GM12864 (cell line): ENCODE measurements around the gene MCTP1.

ENCODE experiments used
- DNase-seq: peaks from one replicate; pipeline ENCODE4 v3.0.0-alpha.2; 2011; ENCODE audit warnings: low read depth
- H3K4me3 ChIP-seq: 2 replicates; pipeline ENCODE4 v1.5.1; 2011; ENCODE audit warnings: mild to moderate bottlenecking, low read depth, low read length, control low read depth
- TF ChIP-seq, protein P1 (sequence below): IDR thresholded peaks from 2 replicates; pipeline ENCODE4 v1.5.1; 2011; ENCODE audit warnings: low read depth, mild to moderate bottlenecking, moderate library complexity, low read length, control low read depth, inconsistent platforms; ENCODE audit errors: missing control alignments

The MCTP1 gene

DNA sequence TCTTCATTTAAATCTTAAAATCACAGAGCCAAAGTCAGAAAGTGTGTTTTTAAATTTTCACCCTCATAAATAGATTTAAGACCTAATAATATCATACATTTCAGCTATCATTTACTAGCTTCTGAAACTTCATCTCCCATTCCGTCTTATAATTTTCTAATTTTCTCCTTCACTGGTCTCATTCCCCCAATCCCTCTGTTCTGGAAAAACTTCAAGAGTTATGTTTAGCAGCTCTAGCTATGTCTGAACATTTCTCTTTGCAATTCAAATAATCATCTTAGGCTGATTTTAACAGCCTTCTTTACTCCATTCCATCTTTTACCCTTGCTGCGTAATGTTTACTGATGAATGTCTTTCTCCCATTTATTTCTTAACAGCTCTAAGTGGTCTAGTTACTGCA, 474.0 kb downstream of the MCTP1 start:
- DNase-seq, result no peak

DNA sequence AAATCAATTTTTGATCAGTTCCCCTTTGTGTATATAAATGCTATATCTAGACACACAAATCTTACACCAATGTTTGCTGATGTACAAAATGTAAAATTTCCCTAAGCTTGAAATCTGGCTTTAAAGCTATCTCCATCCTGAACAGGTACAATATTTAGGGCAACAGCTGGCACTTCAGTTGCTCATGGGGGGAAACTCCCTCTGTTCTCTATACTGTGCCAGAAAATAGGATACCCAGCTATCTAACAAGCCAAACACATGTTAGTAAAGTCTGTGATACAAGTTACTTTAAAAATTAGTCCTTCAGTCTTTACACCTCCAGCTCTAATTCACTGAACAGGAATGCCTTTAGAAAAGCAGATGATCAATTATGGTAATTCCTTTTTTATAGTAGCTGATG, 474.6 kb downstream of the MCTP1 start:
- TF ChIP-seq, protein P1, sequence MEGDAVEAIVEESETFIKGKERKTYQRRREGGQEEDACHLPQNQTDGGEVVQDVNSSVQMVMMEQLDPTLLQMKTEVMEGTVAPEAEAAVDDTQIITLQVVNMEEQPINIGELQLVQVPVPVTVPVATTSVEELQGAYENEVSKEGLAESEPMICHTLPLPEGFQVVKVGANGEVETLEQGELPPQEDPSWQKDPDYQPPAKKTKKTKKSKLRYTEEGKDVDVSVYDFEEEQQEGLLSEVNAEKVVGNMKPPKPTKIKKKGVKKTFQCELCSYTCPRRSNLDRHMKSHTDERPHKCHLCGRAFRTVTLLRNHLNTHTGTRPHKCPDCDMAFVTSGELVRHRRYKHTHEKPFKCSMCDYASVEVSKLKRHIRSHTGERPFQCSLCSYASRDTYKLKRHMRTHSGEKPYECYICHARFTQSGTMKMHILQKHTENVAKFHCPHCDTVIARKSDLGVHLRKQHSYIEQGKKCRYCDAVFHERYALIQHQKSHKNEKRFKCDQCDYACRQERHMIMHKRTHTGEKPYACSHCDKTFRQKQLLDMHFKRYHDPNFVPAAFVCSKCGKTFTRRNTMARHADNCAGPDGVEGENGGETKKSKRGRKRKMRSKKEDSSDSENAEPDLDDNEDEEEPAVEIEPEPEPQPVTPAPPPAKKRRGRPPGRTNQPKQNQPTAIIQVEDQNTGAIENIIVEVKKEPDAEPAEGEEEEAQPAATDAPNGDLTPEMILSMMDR, result no peak
- H3K4me3 ChIP-seq, result no peak overlapping the region
- no peak for DNase-seq

More for the DNA sequence above, 474.0 kb downstream of the MCTP1 start:
- no peak overlapping the region for H3K4me3 ChIP-seq
- TF ChIP-seq, protein P1, result no peak

DNA sequence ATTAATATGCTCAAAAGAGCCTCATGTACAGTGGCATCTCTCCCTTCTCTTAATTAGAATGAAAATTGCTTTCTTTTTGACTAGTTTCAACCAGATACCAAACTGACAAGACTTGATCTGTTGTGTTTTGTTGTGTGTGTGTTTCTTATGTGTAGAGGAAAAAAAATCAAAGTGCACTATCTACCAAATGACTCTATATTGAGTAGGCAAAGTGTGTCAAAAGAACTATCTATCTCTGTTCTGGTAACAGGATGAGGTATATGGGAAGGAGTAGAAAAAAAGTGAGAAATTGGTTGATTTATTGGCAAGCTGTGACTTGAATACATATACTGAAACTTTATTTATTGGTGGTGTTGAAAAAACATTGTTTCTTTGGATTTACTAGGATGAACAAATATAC, 476.4 kb downstream of the MCTP1 start:
- TF ChIP-seq, protein P1, result no peak
- no peak overlapping the region for H3K4me3 ChIP-seq
- DNase-seq, result no peak

DNA sequence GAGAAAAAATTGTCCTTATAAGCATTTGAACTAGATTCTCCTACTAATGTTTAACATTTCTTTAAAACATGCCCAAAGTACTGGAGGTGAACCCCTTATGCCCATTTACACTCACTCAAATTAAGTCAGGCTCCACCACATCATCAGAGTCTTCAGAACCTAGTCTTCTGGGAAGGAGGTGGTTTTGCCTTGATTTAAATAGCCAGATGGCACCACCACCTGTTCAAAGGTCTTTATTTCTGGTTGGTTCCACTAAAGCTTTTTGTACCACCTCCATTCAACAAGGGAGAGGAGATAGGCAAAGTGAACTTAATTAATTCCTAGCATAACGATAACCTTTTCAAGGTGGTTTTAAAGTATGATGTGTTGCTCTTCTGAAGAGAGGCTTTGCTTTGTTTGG, 476.9 kb downstream of the MCTP1 start:
- DNase-seq, result no peak
- no peak overlapping the region for H3K4me3 ChIP-seq
- TF ChIP-seq, protein P1, result no peak

DNA sequence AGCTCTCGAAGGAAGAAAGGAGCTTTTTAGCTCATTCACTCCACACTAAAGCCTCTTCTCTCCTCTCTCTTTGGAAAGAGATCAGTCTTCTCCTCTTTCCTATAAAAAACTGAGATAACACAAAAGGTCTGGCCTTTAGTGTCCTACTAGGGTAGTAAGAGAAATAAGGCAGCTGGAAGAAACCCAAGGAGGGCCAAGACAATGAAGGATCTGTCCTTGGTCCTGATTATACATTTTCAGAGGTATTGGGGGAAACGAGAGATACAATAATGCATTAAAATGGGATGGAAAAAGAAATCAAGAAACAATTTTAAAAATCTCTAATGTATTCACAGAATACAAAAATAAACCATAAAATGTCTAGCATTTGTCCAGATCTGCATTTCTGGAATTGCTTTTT, 482.4 kb downstream of the MCTP1 start:
- DNase-seq, result no peak
- H3K4me3 ChIP-seq, result no peak overlapping the region
- TF ChIP-seq, protein P1, result no peak

DNA sequence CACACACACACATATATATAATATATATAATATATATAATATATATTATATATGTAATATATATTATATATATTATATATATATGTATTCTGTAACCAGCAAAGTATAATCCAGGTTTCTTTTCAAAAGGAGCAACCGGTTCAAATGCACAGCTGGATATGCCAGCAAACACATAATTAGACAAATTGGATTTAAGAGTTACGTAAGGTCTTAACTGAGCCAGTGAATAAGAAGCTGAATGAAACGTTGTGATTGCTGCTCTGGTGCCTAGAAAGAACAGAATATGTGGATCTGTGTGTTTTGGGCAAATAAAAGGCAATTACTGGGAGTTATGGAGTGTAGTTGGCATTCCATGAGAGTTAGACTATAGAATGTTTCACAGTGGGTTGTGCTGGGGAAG, 488.3 kb downstream of the MCTP1 start:
- TF ChIP-seq, protein P1, result no peak
- DNase-seq, result no peak
- H3K4me3 ChIP-seq, result no peak overlapping the region

DNA sequence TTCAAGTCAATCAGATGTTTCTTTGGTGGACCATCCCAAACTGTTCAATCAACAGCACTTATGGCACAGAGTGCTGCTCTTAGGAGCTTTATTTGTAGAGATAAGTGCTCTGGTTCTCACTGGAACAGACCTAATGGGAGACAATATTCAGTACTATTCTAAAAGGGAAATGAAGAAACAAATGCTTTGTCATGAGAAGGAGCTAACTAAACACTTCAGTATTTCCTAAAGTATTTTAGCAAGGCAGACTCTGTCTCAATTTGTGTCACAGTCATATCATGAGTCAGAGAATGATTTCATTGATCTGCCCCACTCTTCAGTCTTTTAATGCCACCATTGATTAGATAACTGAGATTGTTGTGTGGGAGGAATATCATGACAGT, 491.1 kb downstream of the MCTP1 start:
- no peak overlapping the region for H3K4me3 ChIP-seq
- no peak for DNase-seq
- TF ChIP-seq, protein P1, result no peak
